ENCODE data around the gene VMP1. TPM values are rescaled to one million over a fixed set of nuclear protein-coding genes. Genes with fewer than 3 reads are reported as not detected.

Gene VMP1
- total RNA-seq, 1 donor from 2014 or later, result 314 TPM

- Mint-ChIP-seq H3K4me3 (ENCODE audit: unreplicated experiment) (no peak overlapping the region), H3K27me3 (ENCODE audit: low read depth, unreplicated experiment) (no peaks in the 10 kb centered on the region), H3K4me1 (ENCODE audit: low read depth, unreplicated experiment) (peaks cover 2% of the 10 kb centered on the region), H3K27ac (ENCODE audit: unreplicated experiment) (no peak overlapping the region), H3K9me3 (ENCODE audit: unreplicated experiment) (no peaks in the 10 kb centered on the region), H3K36me3 (ENCODE audit: low read depth, unreplicated experiment) (peaks cover 2% of the 10 kb centered on the region)
- Histone ChIP-seq H4K20me1 (ENCODE audit: insufficient read depth, low read length) (peaks cover 75% of the 10 kb centered on the region), H3K36me3 (ENCODE audit: insufficient read depth, low read length) (no peaks in the 10 kb centered on the region), H3K27me3 (ENCODE audit: insufficient read depth, low read length) (no peaks in the 10 kb centered on the region), H3K27ac (ENCODE audit: low read depth, low read length) (no peak overlapping the region), H3K9me3 (ENCODE audit: insufficient read depth, low read depth, low read length) (no peaks in the 10 kb centered on the region), H3K79me2 (ENCODE audit: insufficient read depth, low read length) (peaks cover 92% of the 10 kb centered on the region), H3K4me1 (ENCODE audit: insufficient read depth, low read length) (no peaks in the 10 kb centered on the region), H3K9ac (ENCODE audit: low read length) (no peak overlapping the region), H2AFZ (ENCODE audit: low read depth, low read length) (no peak overlapping the region), H3K4me2 (ENCODE audit: low read length) (no peak overlapping the region), H3K4me3 (ENCODE audit: insufficient read depth, low read depth, low read length) (no peak overlapping the region)
- FAIRE-seq (no peak), DNase-seq (ENCODE audit: low read depth) (no peak)
- TF ChIP-seq EZH2 (IDR thresholded peaks at IDR 0.05; ENCODE audit: insufficient read depth, low read length), result no peak
These were observed 15.2 kb downstream of the VMP1 start for GRCh38 chr17:59722623-59723022.

- no peaks in the 10 kb centered on the region for H3K4me1 ChIP-seq (ENCODE audit: insufficient read depth, low read length)
- FAIRE-seq (no peak), DNase-seq (ENCODE audit: low read depth) (no peak)
- Mint-ChIP-seq H3K4me1 (ENCODE audit: low read depth, unreplicated experiment) (peaks cover 2% of the 10 kb centered on the region), H3K27me3 (ENCODE audit: low read depth, unreplicated experiment) (no peaks in the 10 kb centered on the region), H3K27ac (ENCODE audit: unreplicated experiment) (no peak overlapping the region), H3K4me3 (ENCODE audit: unreplicated experiment) (no peak overlapping the region), H3K9me3 (ENCODE audit: unreplicated experiment) (no peaks in the 10 kb centered on the region), H3K36me3 (ENCODE audit: low read depth, unreplicated experiment) (peaks cover 2% of the 10 kb centered on the region)
- H3K36me3 ChIP-seq (ENCODE audit: insufficient read depth, low read length), result no peaks in the 10 kb centered on the region
- no peak overlapping the region for H3K27ac ChIP-seq (ENCODE audit: low read depth, low read length)
- no peaks in the 10 kb centered on the region for H3K27me3 ChIP-seq (ENCODE audit: insufficient read depth, low read length)
- no peak overlapping the region for H3K4me2 ChIP-seq (ENCODE audit: low read length)
- H3K9me3 ChIP-seq (ENCODE audit: insufficient read depth, low read depth, low read length), result no peaks in the 10 kb centered on the region
- H3K4me3 ChIP-seq (ENCODE audit: insufficient read depth, low read depth, low read length), result no peak overlapping the region
- no peak overlapping the region for H3K9ac ChIP-seq (ENCODE audit: low read length)
- H4K20me1 ChIP-seq (ENCODE audit: insufficient read depth, low read length), result peaks cover 71% of the 10 kb centered on the region
- no peak overlapping the region for H2AFZ ChIP-seq (ENCODE audit: low read depth, low read length)
- peaks cover 92% of the 10 kb centered on the region for H3K79me2 ChIP-seq (ENCODE audit: insufficient read depth, low read length)
- no peak for TF ChIP-seq EZH2 (IDR thresholded peaks at IDR 0.05; ENCODE audit: insufficient read depth, low read length)
These were observed 15.6 kb downstream of the VMP1 start for GRCh38 chr17:59723041-59723440.

GRCh38 chr17:59723607-59724006, 16.2 kb downstream of the VMP1 start:
- no peak for FAIRE-seq

More at GRCh38 chr17:59723607-59724006, 16.2 kb downstream of the VMP1 start:
- Histone ChIP-seq H3K79me2 (ENCODE audit: insufficient read depth, low read length) (peaks cover 94% of the 10 kb centered on the region), H3K4me1 (ENCODE audit: insufficient read depth, low read length) (no peaks in the 10 kb centered on the region), H3K27ac (ENCODE audit: low read depth, low read length) (no peak overlapping the region), H2AFZ (ENCODE audit: low read depth, low read length) (no peak overlapping the region), H4K20me1 (ENCODE audit: insufficient read depth, low read length) (peaks cover 68% of the 10 kb centered on the region), H3K4me2 (ENCODE audit: low read length) (no peak overlapping the region), H3K9ac (ENCODE audit: low read length) (no peak overlapping the region), H3K4me3 (ENCODE audit: insufficient read depth, low read depth, low read length) (no peak overlapping the region), H3K27me3 (ENCODE audit: insufficient read depth, low read length) (no peaks in the 10 kb centered on the region), H3K9me3 (ENCODE audit: insufficient read depth, low read depth, low read length) (no peaks in the 10 kb centered on the region), H3K36me3 (ENCODE audit: insufficient read depth, low read length) (no peaks in the 10 kb centered on the region)
- no peak overlapping the region for H3K4me3 Mint-ChIP-seq (ENCODE audit: unreplicated experiment)
- no peak for DNase-seq (ENCODE audit: low read depth)
- no peak overlapping the region for H3K27ac Mint-ChIP-seq (ENCODE audit: unreplicated experiment)
- H3K9me3 Mint-ChIP-seq (ENCODE audit: unreplicated experiment), result no peaks in the 10 kb centered on the region
- H3K27me3 Mint-ChIP-seq (ENCODE audit: low read depth, unreplicated experiment), result no peaks in the 10 kb centered on the region
- peaks cover 2% of the 10 kb centered on the region for H3K4me1 Mint-ChIP-seq (ENCODE audit: low read depth, unreplicated experiment)
- TF ChIP-seq EZH2 (IDR thresholded peaks at IDR 0.05; ENCODE audit: insufficient read depth, low read length) (no peak), CTCF (IDR thresholded peaks at IDR 0.05; ENCODE audit: insufficient read depth, low read depth, low read length) (no peak)
- peaks cover 2% of the 10 kb centered on the region for H3K36me3 Mint-ChIP-seq (ENCODE audit: low read depth, unreplicated experiment)
